ENCODE results near the gene DPF3.

DPF3 gene

GRCh38 chr14:72744416-72745120 is 149.3 kb downstream of the DPF3 start:
- Histone ChIP-seq H3K9me3 (ENCODE audit: control insufficient read depth, insufficient read depth, low read length) (no peaks in the 10 kb centered on the region), H3K27me3 (ENCODE audit: control insufficient read depth, insufficient read depth, low read length) (no peaks in the 10 kb centered on the region), H3K27ac (ENCODE audit: low read length) (no peak overlapping the region), H3K4me1 (ENCODE audit: control insufficient read depth, insufficient read depth, low read length) (no peaks in the 10 kb centered on the region), H3K36me3 (ENCODE audit: control insufficient read depth, insufficient read depth, low read length) (no peaks in the 10 kb centered on the region), H3K4me3 (ENCODE audit: low read length) (no peak overlapping the region)
- no peak for DNase-seq (ENCODE audit: low read depth, low spot score)
- WGBS (ENCODE audit: insufficient coverage, insufficient read length), result no CpG with 5 or more reads among the region's 8 CpGs

GRCh38 chr14:72743626-72744025 is 150.3 kb downstream of the DPF3 start:
- no peak overlapping the region for H3K27ac ChIP-seq (ENCODE audit: low read length)
- no peaks in the 10 kb centered on the region for H3K9me3 ChIP-seq (ENCODE audit: control insufficient read depth, insufficient read depth, low read length)
- H3K4me3 ChIP-seq (ENCODE audit: low read length), result no peak overlapping the region
- WGBS (ENCODE audit: insufficient coverage, insufficient read length), result no CpG with 5 or more reads among the region's 2 CpGs
- no peaks in the 10 kb centered on the region for H3K36me3 ChIP-seq (ENCODE audit: control insufficient read depth, insufficient read depth, low read length)
- DNase-seq (ENCODE audit: low read depth, low spot score), result no peak
- no peaks in the 10 kb centered on the region for H3K4me1 ChIP-seq (ENCODE audit: control insufficient read depth, insufficient read depth, low read length)
- no peaks in the 10 kb centered on the region for H3K27me3 ChIP-seq (ENCODE audit: control insufficient read depth, insufficient read depth, low read length)

DNA sequence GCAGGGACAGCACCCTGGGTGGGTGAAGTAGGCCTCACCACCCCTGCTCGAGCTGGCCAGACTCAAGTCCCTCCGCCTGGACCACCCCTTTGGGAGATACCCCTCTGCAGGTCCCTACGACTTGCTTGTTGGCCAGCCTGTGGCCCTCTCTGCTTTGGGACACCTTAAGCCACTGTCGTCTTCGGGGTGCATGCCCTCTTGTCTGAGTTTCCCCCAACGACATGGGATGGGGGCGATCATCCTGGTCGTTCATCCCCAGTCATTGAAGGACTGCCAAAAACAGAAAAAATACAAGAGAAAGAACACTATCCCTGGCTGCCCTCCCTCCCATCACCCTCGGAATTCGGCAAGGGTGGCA is 151.1 kb downstream of the DPF3 start:
- Histone ChIP-seq H3K9me3 (ENCODE audit: control insufficient read depth, insufficient read depth, low read length) (no peaks in the 10 kb centered on the region), H3K4me3 (ENCODE audit: low read length) (no peak overlapping the region), H3K4me1 (ENCODE audit: control insufficient read depth, insufficient read depth, low read length) (no peaks in the 10 kb centered on the region), H3K36me3 (ENCODE audit: control insufficient read depth, insufficient read depth, low read length) (no peaks in the 10 kb centered on the region), H3K27me3 (ENCODE audit: control insufficient read depth, insufficient read depth, low read length) (no peaks in the 10 kb centered on the region), H3K27ac (ENCODE audit: low read length) (no peak overlapping the region)
- no peak for DNase-seq (ENCODE audit: low read depth, low spot score)
- no CpG with 5 or more reads among the region's 10 CpGs for WGBS (ENCODE audit: insufficient coverage, insufficient read length)

GRCh38 chr14:72742118-72742837 is 151.6 kb downstream of the DPF3 start:
- no peaks in the 10 kb centered on the region for H3K36me3 ChIP-seq (ENCODE audit: control insufficient read depth, insufficient read depth, low read length)
- WGBS (ENCODE audit: insufficient coverage, insufficient read length), result no CpG with 5 or more reads among the region's 27 CpGs
- no peak for DNase-seq (ENCODE audit: low read depth, low spot score)
- H3K27ac ChIP-seq (ENCODE audit: low read length), result no peak overlapping the region
- no peaks in the 10 kb centered on the region for H3K9me3 ChIP-seq (ENCODE audit: control insufficient read depth, insufficient read depth, low read length)
- no peaks in the 10 kb centered on the region for H3K4me1 ChIP-seq (ENCODE audit: control insufficient read depth, insufficient read depth, low read length)
- no peak overlapping the region for H3K4me3 ChIP-seq (ENCODE audit: low read length)
- no peaks in the 10 kb centered on the region for H3K27me3 ChIP-seq (ENCODE audit: control insufficient read depth, insufficient read depth, low read length)

DNA sequence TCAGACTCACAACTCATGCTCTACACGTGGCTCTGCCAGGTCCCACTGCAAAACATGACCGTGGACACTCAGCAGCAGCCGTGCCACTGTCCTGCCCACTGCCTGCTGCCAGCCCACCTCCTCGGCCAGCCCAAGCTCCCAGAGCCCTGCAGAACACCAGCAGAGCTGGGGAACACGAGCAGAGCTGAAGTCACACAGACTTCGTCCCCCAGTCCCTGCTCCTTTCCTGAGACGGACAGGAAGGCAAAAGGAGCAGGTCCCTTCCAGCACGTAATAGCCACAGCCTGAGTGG is 152.1 kb downstream of the DPF3 start:
- Histone ChIP-seq H3K27me3 (ENCODE audit: control insufficient read depth, insufficient read depth, low read length) (no peaks in the 10 kb centered on the region), H3K4me1 (ENCODE audit: control insufficient read depth, insufficient read depth, low read length) (no peaks in the 10 kb centered on the region), H3K9me3 (ENCODE audit: control insufficient read depth, insufficient read depth, low read length) (no peaks in the 10 kb centered on the region), H3K27ac (ENCODE audit: low read length) (no peak overlapping the region), H3K4me3 (ENCODE audit: low read length) (no peak overlapping the region), H3K36me3 (ENCODE audit: control insufficient read depth, insufficient read depth, low read length) (no peaks in the 10 kb centered on the region)
- DNase-seq (ENCODE audit: low read depth, low spot score), result no peak
- WGBS (ENCODE audit: insufficient coverage, insufficient read length), result no CpG with 5 or more reads among the region's 8 CpGs

DNA sequence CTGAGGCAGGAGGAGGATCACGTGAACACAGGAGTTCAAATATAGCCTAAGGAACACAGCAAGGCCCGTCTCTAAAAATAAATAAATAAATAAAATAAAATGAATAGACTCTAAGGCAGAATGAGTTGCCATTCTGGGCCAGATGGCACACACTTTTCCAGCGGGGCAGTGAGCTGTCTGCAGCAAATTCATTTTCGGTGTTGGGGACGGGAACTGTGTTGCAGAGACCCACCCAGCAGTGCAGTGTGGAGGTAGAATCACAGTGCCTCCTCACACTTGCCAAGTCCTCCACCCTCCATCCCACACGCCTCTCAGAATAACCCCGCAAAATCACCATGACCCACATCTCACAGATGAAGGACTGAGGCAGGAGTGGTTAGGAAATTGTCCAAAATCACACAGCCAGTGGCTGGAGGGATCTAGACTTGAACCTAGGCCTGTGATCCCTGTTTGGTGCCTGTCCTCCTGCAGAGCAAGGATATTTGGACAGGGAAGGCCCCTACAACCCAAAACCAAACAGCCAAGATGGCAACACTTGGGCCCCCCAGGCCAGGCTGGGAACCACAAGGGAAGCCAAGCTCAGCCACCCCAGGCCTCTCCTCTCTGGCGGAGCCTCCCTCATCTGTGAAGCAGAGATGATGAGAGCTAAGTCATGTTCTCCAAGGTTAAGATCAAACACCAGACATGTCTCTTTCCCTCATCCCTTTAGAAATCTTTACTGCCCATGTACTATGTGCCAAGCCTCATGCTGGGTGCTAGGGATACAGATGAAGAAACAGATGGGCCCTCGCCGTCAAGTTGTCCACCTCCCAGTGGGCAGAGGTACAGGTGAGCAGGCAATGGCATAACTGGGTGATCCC is 152.7 kb downstream of the DPF3 start:
- Histone ChIP-seq H3K9me3 (ENCODE audit: control insufficient read depth, insufficient read depth, low read length) (no peaks in the 10 kb centered on the region), H3K4me1 (ENCODE audit: control insufficient read depth, insufficient read depth, low read length) (no peaks in the 10 kb centered on the region), H3K27ac (ENCODE audit: low read length) (no peak overlapping the region), H3K36me3 (ENCODE audit: control insufficient read depth, insufficient read depth, low read length) (no peaks in the 10 kb centered on the region), H3K4me3 (ENCODE audit: low read length) (no peak overlapping the region), H3K27me3 (ENCODE audit: control insufficient read depth, insufficient read depth, low read length) (no peaks in the 10 kb centered on the region)
- WGBS (ENCODE audit: insufficient coverage, insufficient read length), result no CpG with 5 or more reads among the region's 10 CpGs
- no peak for DNase-seq (ENCODE audit: low read depth, low spot score)

DNA sequence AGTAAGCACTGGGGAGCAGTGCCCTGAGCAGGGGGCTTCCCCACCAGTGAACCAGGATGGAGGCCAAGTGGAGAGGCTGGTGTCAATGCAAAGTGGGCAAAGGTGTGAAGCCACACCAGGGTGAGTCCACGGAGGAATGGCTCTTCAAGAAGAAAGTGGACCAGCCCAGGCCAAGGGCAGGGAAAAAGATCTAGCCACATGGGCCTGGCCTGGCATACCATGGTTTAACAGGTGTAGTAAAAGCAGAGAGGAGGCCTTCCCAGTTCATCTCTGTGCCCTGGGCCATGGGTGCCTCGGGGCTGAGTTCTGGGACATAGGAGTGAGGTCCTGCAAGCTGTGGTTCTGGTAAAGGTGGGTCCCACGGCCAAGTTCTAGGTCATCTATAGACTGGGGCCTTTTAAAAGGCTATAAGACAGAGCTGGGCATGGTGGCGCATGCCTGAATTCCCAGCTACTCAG is 153.4 kb downstream of the DPF3 start:
- Histone ChIP-seq H3K27ac (ENCODE audit: low read length) (no peak overlapping the region), H3K36me3 (ENCODE audit: control insufficient read depth, insufficient read depth, low read length) (no peaks in the 10 kb centered on the region), H3K27me3 (ENCODE audit: control insufficient read depth, insufficient read depth, low read length) (no peaks in the 10 kb centered on the region), H3K9me3 (ENCODE audit: control insufficient read depth, insufficient read depth, low read length) (no peaks in the 10 kb centered on the region), H3K4me1 (ENCODE audit: control insufficient read depth, insufficient read depth, low read length) (no peaks in the 10 kb centered on the region), H3K4me3 (ENCODE audit: low read length) (no peak overlapping the region)
- WGBS (ENCODE audit: insufficient coverage, insufficient read length), result no CpG with 5 or more reads among the region's 4 CpGs
- no peak for DNase-seq (ENCODE audit: low read depth, low spot score)

DNA sequence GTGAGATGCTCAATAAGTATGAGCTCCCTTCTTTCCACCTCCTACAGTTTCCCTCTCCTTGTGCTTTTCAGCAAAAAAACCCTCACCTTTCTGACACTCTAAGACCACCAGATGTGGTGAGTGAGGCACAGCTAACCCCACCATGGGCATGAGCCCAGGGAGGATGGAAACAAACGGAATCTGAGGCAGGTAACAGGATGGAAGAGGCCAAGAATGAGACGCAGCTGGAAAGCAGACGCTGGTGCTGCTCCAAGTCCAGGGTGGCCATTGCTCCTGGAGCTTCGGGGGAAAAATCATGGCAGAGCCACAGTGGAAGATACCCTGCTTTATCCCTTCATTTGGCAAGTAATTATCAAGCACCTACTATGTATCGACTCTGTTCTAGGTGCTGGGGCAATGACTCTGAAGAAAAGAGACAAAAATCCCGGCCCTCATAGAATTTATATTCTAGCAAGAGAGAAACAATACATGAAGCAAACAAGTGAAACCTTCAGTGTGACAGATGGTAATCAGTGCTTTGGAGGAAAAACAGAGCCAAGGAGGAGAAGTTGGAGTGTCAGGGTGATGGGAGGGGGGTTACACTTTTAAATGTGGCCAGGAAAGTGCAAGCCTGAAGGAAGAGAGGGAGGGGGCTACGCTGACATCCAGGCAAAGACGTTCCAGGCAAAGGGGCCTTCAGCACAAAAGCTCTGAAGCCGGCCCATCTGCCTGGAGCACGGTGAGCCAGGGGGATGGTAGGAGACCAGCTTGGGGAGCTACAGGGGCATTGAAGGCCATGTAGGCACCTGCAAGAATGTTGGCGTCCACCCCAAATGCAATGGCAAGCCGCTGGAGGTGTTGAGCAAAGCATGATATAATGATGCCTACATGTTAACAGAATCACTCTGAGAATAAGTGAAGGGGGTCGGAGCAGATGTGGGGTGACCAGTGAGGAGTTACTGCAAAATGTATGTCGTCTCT is 154.2 kb downstream of the DPF3 start:
- no CpG with 5 or more reads among the region's 14 CpGs for WGBS (ENCODE audit: insufficient coverage, insufficient read length)

GRCh38 chr14:72738161-72738611 is 155.7 kb downstream of the DPF3 start:
- WGBS (ENCODE audit: insufficient coverage, insufficient read length), result no CpG with 5 or more reads among the region's 6 CpGs
- no peaks in the 10 kb centered on the region for H3K27me3 ChIP-seq (ENCODE audit: control insufficient read depth, insufficient read depth, low read length)
- no peaks in the 10 kb centered on the region for H3K9me3 ChIP-seq (ENCODE audit: control insufficient read depth, insufficient read depth, low read length)
- no peaks in the 10 kb centered on the region for H3K4me1 ChIP-seq (ENCODE audit: control insufficient read depth, insufficient read depth, low read length)
- no peak for DNase-seq (ENCODE audit: low read depth, low spot score)
- no peak overlapping the region for H3K4me3 ChIP-seq (ENCODE audit: low read length)
- H3K27ac ChIP-seq (ENCODE audit: low read length), result no peak overlapping the region
- no peaks in the 10 kb centered on the region for H3K36me3 ChIP-seq (ENCODE audit: control insufficient read depth, insufficient read depth, low read length)

More for the DNA sequence above, 154.2 kb downstream of the DPF3 start:
- no peak overlapping the region for H3K27ac ChIP-seq (ENCODE audit: low read length)
- DNase-seq (ENCODE audit: low read depth, low spot score), result no peak
- no peak overlapping the region for H3K4me3 ChIP-seq (ENCODE audit: low read length)
- no peaks in the 10 kb centered on the region for H3K27me3 ChIP-seq (ENCODE audit: control insufficient read depth, insufficient read depth, low read length)
- H3K4me1 ChIP-seq (ENCODE audit: control insufficient read depth, insufficient read depth, low read length), result no peaks in the 10 kb centered on the region
- no peaks in the 10 kb centered on the region for H3K36me3 ChIP-seq (ENCODE audit: control insufficient read depth, insufficient read depth, low read length)
- H3K9me3 ChIP-seq (ENCODE audit: control insufficient read depth, insufficient read depth, low read length), result no peaks in the 10 kb centered on the region

DNA sequence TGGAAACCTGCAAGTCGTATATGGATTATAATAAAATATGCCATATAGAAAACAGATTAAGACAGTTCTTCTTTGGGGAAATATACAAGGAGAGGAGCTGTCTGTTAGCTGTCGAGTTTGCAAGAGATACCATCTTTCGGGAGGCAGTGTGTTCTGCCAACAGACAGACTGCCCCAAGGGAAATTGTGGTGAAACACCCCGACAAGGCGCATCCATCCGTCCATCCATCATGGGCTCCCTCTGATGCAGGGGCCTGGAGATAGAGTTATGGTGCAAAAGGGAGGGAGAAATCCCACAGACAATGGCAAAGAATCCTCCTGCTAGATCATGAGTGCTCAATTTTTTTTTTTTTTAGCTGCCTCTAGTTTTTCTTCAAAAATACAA is 156.3 kb downstream of the DPF3 start:
- Histone ChIP-seq H3K27ac (ENCODE audit: low read length) (no peak overlapping the region), H3K4me3 (ENCODE audit: low read length) (no peak overlapping the region), H3K9me3 (ENCODE audit: control insufficient read depth, insufficient read depth, low read length) (no peaks in the 10 kb centered on the region), H3K36me3 (ENCODE audit: control insufficient read depth, insufficient read depth, low read length) (no peaks in the 10 kb centered on the region), H3K27me3 (ENCODE audit: control insufficient read depth, insufficient read depth, low read length) (no peaks in the 10 kb centered on the region), H3K4me1 (ENCODE audit: control insufficient read depth, insufficient read depth, low read length) (no peaks in the 10 kb centered on the region)
- no CpG with 5 or more reads among the region's 6 CpGs for WGBS (ENCODE audit: insufficient coverage, insufficient read length)
- no peak for DNase-seq (ENCODE audit: low read depth, low spot score)
